ENCODE results near the gene UGT2B15.
"Not testable (repeated sequence)": the region's sequence is repeated elsewhere in the genome, so short reads cannot be mapped to it uniquely, and the experiment has no call there.

DNA sequence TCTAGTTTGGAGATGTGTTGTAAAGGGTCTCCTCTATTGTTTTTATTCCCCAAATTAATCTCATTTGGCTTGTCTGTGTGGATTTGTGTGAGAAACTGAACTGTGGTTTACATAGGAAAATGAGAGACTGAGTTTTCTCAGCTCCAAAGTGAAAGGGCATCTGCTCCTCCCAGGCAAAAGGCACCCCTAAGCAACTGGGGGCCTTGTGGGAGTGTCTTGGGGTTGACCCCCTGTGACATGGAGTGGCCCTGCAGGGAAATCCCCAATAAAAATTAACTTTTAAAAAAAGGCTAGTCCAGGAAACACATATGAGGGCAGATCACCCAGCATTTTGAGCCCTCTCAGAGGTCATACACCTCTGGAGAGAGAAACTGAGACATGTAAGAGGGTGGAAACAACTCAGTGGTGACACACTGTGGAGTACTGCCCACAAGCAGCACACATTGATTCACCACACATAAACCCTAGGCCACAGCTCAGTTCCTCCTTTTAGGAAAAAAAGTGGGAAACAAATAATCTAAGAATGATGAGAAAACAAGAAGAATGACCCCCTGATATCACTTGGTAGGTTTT is 13.3 kb downstream of the UGT2B15 start:
- TF ChIP-seq GLIS2 (tag by site-specific recombination; IDR thresholded peaks at IDR 0.05); ZNF274 (IDR thresholded peaks at IDR 0.05; ENCODE audit: low read length); ZNF274 (tag by site-specific recombination; IDR thresholded peaks at IDR 0.05; ENCODE audit: borderline replicate concordance); CTCF (tag by site-specific recombination; IDR thresholded peaks at IDR 0.05); YY1 (tag by site-specific recombination; IDR thresholded peaks at IDR 0.05); ZBTB6 (tag by site-specific recombination; IDR thresholded peaks at IDR 0.05); TRIM28 (IDR thresholded peaks at IDR 0.05; ENCODE audit: borderline replicate concordance, low read length); REST (tag by site-specific recombination; IDR thresholded peaks at IDR 0.05); ZNF433 (tag by site-specific recombination; IDR thresholded peaks at IDR 0.05; ENCODE audit: low read depth); TSHZ1 (tag by site-specific recombination; IDR thresholded peaks at IDR 0.05; ENCODE audit: borderline replicate concordance); GFI1B (tag by site-specific recombination; IDR thresholded peaks at IDR 0.05); ZNF10 (tag by site-specific recombination; IDR thresholded peaks at IDR 0.05): not testable (repeated sequence)
